Measurements from ENCODE around the gene CREBL2. TPM values are rescaled to one million over a fixed set of nuclear protein-coding genes. Genes with fewer than 3 reads are reported as not detected.
"Not testable (repeated sequence)": the region's sequence is repeated elsewhere in the genome, so short reads cannot be mapped to it uniquely, and the experiment has no call there.

Gene CREBL2
- total and polyA plus RNA-seq, 10 donors = 14.3 to 76.0 (median 49.2) TPM

DNA sequence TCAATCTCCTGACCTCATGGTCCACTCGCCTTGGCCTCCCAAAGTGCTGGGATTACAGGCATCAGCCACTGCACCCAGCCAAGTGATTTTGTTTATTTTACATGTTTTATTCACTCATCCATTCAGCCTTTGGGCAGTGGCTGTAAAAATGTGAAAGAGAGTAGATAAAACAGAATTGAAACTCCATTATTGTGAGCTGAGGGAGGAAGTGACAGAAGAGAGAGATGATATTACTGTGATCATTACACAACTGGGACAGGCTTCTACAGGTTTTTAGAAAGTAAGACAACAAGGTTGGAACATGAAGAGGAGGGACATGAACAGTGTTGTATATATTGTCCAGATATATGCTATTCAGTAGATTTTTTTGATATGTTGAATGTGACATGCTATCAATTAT lies 25.0 kb downstream of the CREBL2 start:
- no peak for TF ChIP-seq POLR2AphosphoS5 (IDR thresholded peaks at IDR 0.05)
- TF ChIP-seq POLR2A (IDR thresholded peaks at IDR 0.05) = no peak
- TF ChIP-seq, protein P1, sequence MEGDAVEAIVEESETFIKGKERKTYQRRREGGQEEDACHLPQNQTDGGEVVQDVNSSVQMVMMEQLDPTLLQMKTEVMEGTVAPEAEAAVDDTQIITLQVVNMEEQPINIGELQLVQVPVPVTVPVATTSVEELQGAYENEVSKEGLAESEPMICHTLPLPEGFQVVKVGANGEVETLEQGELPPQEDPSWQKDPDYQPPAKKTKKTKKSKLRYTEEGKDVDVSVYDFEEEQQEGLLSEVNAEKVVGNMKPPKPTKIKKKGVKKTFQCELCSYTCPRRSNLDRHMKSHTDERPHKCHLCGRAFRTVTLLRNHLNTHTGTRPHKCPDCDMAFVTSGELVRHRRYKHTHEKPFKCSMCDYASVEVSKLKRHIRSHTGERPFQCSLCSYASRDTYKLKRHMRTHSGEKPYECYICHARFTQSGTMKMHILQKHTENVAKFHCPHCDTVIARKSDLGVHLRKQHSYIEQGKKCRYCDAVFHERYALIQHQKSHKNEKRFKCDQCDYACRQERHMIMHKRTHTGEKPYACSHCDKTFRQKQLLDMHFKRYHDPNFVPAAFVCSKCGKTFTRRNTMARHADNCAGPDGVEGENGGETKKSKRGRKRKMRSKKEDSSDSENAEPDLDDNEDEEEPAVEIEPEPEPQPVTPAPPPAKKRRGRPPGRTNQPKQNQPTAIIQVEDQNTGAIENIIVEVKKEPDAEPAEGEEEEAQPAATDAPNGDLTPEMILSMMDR (IDR thresholded peaks at IDR 0.05 in 8 of 11, conservative IDR thresholded peaks at IDR 0.05 in 3 of 11) = no peak
- no peak for DNase-seq
- intact Hi-C loops (cut with DNase I; ENCODE audit: low total_unique reads) = no loop called here
- Histone ChIP-seq H3K27me3 (replicated peaks in 1 of 7) (no peaks in the 10 kb centered on the region), H3K4me1 (peaks cover 0 to 10% (median 0%) of the 10 kb centered on the region in 6 donors), H3K27ac (peak overlapping the region in 1 of 8 donors; percentile 23), H3K9me3 (peaks cover 0 to 22% (median 16%) of the 10 kb centered on the region in 8 donors), H3K36me3 (peaks cover 6 to 70% (median 55%) of the 10 kb centered on the region in 6 donors), H3K4me3 (no peak overlapping the region)
- 77 to 94% (median 88%) methylated on average over 1 of the region's 1 CpG for WGBS, 5 donors

DNA sequence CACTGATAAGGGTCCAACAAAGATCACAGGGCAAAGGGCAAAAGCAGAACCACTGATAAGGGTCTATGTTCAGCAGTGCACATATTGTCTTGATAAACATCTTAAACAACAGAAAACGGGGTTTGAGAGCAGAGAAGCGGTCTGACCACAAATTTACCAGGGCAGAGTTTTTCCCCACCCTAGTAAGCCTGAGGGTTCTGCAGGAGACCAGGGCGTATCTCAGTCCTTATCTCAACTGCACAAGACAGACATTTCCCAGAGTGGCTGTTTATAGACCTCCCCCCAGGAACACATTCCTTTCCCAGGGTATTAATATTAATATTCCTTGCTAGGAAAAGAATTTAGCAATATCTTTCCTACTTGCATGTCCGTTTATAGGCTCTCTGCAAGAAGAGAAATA lies 28.3 kb downstream of the CREBL2 start:
- H3K9me3 ChIP-seq = peaks cover 0 to 22% (median 16%) of the 10 kb centered on the region in 8 donors
- H3K27me3 ChIP-seq (replicated peaks in 1 of 7); H3K27ac ChIP-seq; DNase-seq; intact Hi-C loops (cut with DNase I; ENCODE audit: low total_unique reads); H3K4me3 ChIP-seq: not testable (repeated sequence)
- peaks cover 0 to 10% (median 0%) of the 10 kb centered on the region in 6 donors for H3K4me1 ChIP-seq
- 90 to 99% (median 97%) methylated on average over 4 of the region's 4 CpGs for WGBS, 5 donors
- H3K36me3 ChIP-seq = peaks cover 6 to 99% (median 74%) of the 10 kb centered on the region in 6 donors

DNA sequence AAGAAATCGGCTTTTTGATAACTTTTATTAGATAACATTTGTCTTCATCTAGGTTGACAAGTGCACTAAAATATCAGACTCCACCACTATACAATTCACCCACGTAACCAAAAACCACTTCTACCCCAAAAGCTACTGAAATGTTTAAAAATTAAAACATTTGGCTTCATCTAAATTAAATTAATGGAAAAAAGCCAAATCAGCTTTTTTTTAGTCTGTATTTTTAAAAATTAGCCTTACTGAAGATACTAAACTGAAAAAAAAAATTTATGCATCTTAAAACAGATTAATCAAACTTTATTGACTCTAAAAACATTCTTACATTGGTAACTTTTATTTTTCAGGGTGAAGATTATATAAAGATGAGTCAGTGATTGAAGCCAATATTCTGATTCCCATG lies 30.0 kb downstream of the CREBL2 start:
- Histone ChIP-seq H3K4me3 (no peak overlapping the region), H3K27ac (no peak overlapping the region), H3K9me3 (peaks cover 0 to 22% (median 16%) of the 10 kb centered on the region in 8 donors), H3K27me3 (replicated peaks in 1 of 7) (no peaks in the 10 kb centered on the region), H3K36me3 (peaks cover 6 to 86% (median 60%) of the 10 kb centered on the region in 6 donors), H3K4me1 (peaks cover 0 to 2% (median 0%) of the 10 kb centered on the region in 6 donors)
- TF ChIP-seq POLR2A (IDR thresholded peaks at IDR 0.05) (no peak), POLR2AphosphoS5 (IDR thresholded peaks at IDR 0.05) (no peak)
- TF ChIP-seq, protein P1 (IDR thresholded peaks at IDR 0.05 in 8 of 11, conservative IDR thresholded peaks at IDR 0.05 in 3 of 11) = no peak
- no peak for DNase-seq
- 92 to 97% (median 96%) methylated on average over 2 of the region's 2 CpGs for WGBS, 5 donors
- intact Hi-C loops (cut with DNase I; ENCODE audit: low total_unique reads) = no loop called here

DNA sequence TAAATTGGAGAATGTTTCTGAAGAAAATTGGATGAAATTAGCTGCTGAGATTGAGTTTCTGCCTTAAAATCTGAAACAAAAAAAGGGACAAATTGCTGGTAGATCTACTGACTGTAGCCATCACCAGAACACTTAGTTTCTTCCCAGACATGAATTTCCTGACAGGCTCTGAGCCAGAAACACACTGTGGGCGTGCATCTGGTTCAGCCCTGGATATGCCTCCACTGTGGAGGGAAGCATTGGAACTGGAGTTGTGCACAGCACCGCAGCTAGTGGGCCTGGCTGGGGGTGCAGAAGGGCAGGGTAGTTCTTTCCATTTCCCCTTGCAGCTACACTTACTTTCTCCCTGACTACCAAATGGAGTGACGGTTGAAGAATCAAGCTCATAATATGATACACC lies 31.2 kb downstream of the CREBL2 start:
- TF ChIP-seq POLR2A (IDR thresholded peaks at IDR 0.05) (no peak), POLR2AphosphoS5 (IDR thresholded peaks at IDR 0.05) (no peak)
- TF ChIP-seq, protein P1 (IDR thresholded peaks at IDR 0.05 in 8 of 11, conservative IDR thresholded peaks at IDR 0.05 in 3 of 11) = no peak
- H3K27ac ChIP-seq = no peak overlapping the region
- WGBS, 5 donors = 87 to 92% (median 89%) methylated on average over 3 of the region's 3 CpGs
- H3K4me3 ChIP-seq = no peak overlapping the region
- H3K36me3 ChIP-seq = peaks cover 0 to 75% (median 47%) of the 10 kb centered on the region in 6 donors
- DNase-seq = no peak
- peaks cover 0 to 30% (median 24%) of the 10 kb centered on the region in 8 donors for H3K9me3 ChIP-seq
- intact Hi-C loops (cut with DNase I; ENCODE audit: low total_unique reads) = no loop called here
- H3K27me3 ChIP-seq (replicated peaks in 1 of 7) = no peaks in the 10 kb centered on the region
- H3K4me1 ChIP-seq = no peaks in the 10 kb centered on the region

All from spleen (tissue), 11 donors.